Astrocyte (in vitro differentiated cells and primary cell): ENCODE data around the gene LARGE1. TPM values are rescaled to one million over a fixed set of nuclear protein-coding genes. Genes with fewer than 3 reads are reported as not detected.

Experiments used
- DNase-seq: peaks from one replicate; pipeline ENCODE4 v3.0.0-alpha.2; 2010; ENCODE audit warnings: low read depth
- FAIRE-seq: peaks from 2 replicates; lab custom pipeline; 2011; peaks lifted over from hg19 to GRCh38; lab: Jason Lieb, UNC
- H2AFZ ChIP-seq: 2 replicates; pipeline ENCODE4 v1.6.0; 2012; ENCODE audit warnings: low read depth, low read length, inconsistent platforms
- H3K27ac ChIP-seq: 2 replicates; pipeline ENCODE4 v1.5.1; 2011; ENCODE audit warnings: low read depth, low read length, inconsistent platforms
- H3K27me3 ChIP-seq: 2 replicates; pipeline ENCODE4 v1.6.0; 2011; ENCODE audit warnings: low read length, inconsistent platforms; ENCODE audit not compliant: insufficient read depth
- H3K36me3 ChIP-seq: 2 replicates; pipeline ENCODE4 v1.5.1; 2011; ENCODE audit warnings: low read length, inconsistent platforms; ENCODE audit not compliant: insufficient read depth
- H3K4me1 ChIP-seq: 2 replicates; pipeline ENCODE4 v1.5.1; 2011; ENCODE audit warnings: low read length, inconsistent platforms; ENCODE audit not compliant: insufficient read depth
- H3K4me2 ChIP-seq: 2 replicates; pipeline ENCODE4 v1.6.0; 2012; ENCODE audit warnings: low read length, inconsistent platforms
- H3K4me3 ChIP-seq: 2 replicates; pipeline ENCODE4 v1.5.1; 2011; ENCODE audit warnings: low read depth, mild to moderate bottlenecking, low read length, inconsistent platforms; ENCODE audit not compliant: insufficient read depth
- H3K79me2 ChIP-seq: 2 replicates; pipeline ENCODE4 v1.6.0; 2012; ENCODE audit warnings: mild to moderate bottlenecking, low read length, inconsistent platforms; ENCODE audit not compliant: insufficient read depth
- H3K9ac ChIP-seq: 2 replicates; pipeline ENCODE4 v1.6.0; 2012; ENCODE audit warnings: mild to moderate bottlenecking, low read length, inconsistent platforms
- H3K9me3 ChIP-seq: 2 replicates; pipeline ENCODE4 v1.5.1; 2012; ENCODE audit warnings: low read depth, mild to moderate bottlenecking, low read length, inconsistent platforms; ENCODE audit not compliant: insufficient read depth
- H4K20me1 ChIP-seq: 2 replicates; pipeline ENCODE4 v1.6.0; 2012; ENCODE audit warnings: low read length, inconsistent platforms; ENCODE audit not compliant: insufficient read depth
- H3K27ac Mint-ChIP-seq: one replicate; pipeline ENCODE4 v1.8.0; 2021; ENCODE audit warnings: mild to moderate bottlenecking, mixed read lengths; ENCODE audit not compliant: unreplicated experiment
- H3K27me3 Mint-ChIP-seq: one replicate; pipeline ENCODE4 v1.8.0; 2021; ENCODE audit warnings: low read depth, mixed read lengths; ENCODE audit not compliant: unreplicated experiment
- H3K36me3 Mint-ChIP-seq: one replicate; pipeline ENCODE4 v1.8.0; 2021; ENCODE audit warnings: low read depth, mixed read lengths; ENCODE audit not compliant: unreplicated experiment
- H3K4me1 Mint-ChIP-seq: one replicate; pipeline ENCODE4 v1.8.0; 2021; ENCODE audit warnings: low read depth, mixed read lengths; ENCODE audit not compliant: unreplicated experiment
- H3K4me3 Mint-ChIP-seq: one replicate; pipeline ENCODE4 v1.8.0; 2021; ENCODE audit warnings: mild to moderate bottlenecking, moderate library complexity, mixed read lengths; ENCODE audit not compliant: unreplicated experiment
- H3K9me3 Mint-ChIP-seq: one replicate; pipeline ENCODE4 v1.8.0; 2021; ENCODE audit warnings: mild to moderate bottlenecking, mixed read lengths; ENCODE audit not compliant: unreplicated experiment
- EZH2 ChIP-seq: IDR thresholded peaks from 2 replicates; pipeline ENCODE4 v1.6.1; 2012; ENCODE audit warnings: mild to moderate bottlenecking, low read length, inconsistent platforms; ENCODE audit not compliant: insufficient read depth
- total RNA-seq: library from RNA; stranded (reverse); gene quantifications from 2 replicates; pipeline ENCODE4 v1.2.1, GENCODE V29; 2021
- TF ChIP-seq, protein P1 (sequence below): IDR thresholded peaks from 2 replicates; pipeline ENCODE4 v1.5.1; 2011; ENCODE audit warnings: low read depth, mild to moderate bottlenecking, inconsistent platforms, low read length, moderate library complexity; ENCODE audit not compliant: insufficient read depth

The LARGE1 gene
- total RNA-seq, 1 donor from 2014 or later: 92.6 TPM

DNA sequence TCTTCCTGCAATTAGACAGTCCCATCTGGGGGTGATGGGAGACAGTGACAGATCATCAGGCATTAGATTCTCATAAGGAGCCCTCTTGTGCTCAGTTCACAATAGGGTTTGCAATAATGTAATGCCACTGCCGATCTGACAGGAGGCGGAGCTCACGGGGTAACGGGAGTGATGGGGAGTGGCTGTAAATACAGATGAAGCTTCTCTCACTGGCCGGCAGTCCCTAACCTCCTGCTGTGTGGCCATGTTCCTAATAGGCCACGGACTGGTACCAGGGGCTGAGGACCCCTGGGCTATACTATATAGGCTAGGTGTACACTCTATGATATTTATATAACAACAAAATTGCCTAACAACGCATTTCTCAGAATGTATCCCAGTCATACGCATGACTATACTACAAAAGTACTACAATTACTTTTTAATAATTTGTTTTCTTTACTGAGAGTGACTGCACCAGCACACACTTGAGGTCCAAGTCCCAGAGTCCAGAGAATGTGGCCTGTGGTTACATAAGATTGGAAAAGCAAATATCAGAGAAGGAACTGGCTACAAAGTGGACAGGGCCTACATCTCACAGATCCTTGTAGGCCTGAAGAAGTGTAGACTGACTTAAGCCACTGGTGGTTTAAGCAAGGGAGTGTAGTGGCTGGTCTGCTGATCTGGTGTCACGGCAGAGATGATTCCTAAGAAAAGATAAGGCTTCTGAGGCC lies 200.0 kb downstream of the LARGE1 start:
- no peaks in the 10 kb centered on the region for H3K27me3 ChIP-seq
- H3K4me1 Mint-ChIP-seq: peaks cover 17% of the 10 kb centered on the region
- no peak overlapping the region for H3K4me3 ChIP-seq
- no peaks in the 10 kb centered on the region for H3K27me3 Mint-ChIP-seq
- no peak overlapping the region for H2AFZ ChIP-seq
- H3K4me1 ChIP-seq: no peaks in the 10 kb centered on the region
- no peak overlapping the region for H3K27ac Mint-ChIP-seq
- no peaks in the 10 kb centered on the region for H3K36me3 ChIP-seq
- no peak overlapping the region for H3K4me3 Mint-ChIP-seq
- TF ChIP-seq, protein P1, sequence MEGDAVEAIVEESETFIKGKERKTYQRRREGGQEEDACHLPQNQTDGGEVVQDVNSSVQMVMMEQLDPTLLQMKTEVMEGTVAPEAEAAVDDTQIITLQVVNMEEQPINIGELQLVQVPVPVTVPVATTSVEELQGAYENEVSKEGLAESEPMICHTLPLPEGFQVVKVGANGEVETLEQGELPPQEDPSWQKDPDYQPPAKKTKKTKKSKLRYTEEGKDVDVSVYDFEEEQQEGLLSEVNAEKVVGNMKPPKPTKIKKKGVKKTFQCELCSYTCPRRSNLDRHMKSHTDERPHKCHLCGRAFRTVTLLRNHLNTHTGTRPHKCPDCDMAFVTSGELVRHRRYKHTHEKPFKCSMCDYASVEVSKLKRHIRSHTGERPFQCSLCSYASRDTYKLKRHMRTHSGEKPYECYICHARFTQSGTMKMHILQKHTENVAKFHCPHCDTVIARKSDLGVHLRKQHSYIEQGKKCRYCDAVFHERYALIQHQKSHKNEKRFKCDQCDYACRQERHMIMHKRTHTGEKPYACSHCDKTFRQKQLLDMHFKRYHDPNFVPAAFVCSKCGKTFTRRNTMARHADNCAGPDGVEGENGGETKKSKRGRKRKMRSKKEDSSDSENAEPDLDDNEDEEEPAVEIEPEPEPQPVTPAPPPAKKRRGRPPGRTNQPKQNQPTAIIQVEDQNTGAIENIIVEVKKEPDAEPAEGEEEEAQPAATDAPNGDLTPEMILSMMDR: no peak
- no peak for TF ChIP-seq EZH2
- FAIRE-seq (no peak), DNase-seq (no peak)
- H3K9me3 ChIP-seq: no peaks in the 10 kb centered on the region
- no peak overlapping the region for H3K4me2 ChIP-seq
- H4K20me1 ChIP-seq: peaks cover 12% of the 10 kb centered on the region
- no peaks in the 10 kb centered on the region for H3K79me2 ChIP-seq
- no peak overlapping the region for H3K27ac ChIP-seq
- peaks cover 8% of the 10 kb centered on the region for H3K36me3 Mint-ChIP-seq
- H3K9ac ChIP-seq: no peak overlapping the region
- H3K9me3 Mint-ChIP-seq: no peaks in the 10 kb centered on the region

DNA sequence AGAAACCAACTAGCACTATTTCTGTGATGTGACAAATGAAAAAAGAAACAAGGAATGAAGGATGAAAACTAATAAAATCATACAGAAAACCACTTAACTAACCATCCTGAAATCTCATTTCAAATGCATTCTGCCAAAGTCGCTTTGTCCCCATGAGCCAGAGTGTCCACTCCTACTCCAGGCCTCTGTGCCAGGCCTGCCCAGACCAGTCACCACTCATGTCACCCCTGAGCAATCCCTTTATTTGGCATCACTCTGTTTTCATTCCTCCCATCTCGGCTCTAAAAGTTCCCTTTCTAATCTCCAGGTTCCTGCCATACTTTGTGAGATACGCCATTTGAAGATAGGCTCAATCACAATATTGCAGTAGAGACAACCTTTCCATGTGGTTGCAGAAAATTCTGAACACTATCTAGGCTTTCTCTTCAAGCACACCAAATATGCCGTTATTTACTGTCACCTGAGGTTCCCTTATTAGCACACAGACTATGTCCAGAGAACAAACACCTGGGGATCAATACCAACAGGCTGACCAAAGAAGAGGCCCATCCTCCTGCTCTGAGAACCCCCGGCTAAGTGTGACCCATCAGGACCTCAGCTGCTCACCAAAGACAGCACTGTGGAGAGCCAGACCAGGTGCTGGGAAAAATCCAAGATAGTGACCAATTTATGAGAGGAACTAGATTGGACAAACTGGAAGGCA lies 202.4 kb downstream of the LARGE1 start:
- Histone ChIP-seq H3K4me2 (no peak overlapping the region), H3K4me3 (no peak overlapping the region), H3K4me1 (no peaks in the 10 kb centered on the region), H3K36me3 (no peaks in the 10 kb centered on the region), H3K79me2 (no peaks in the 10 kb centered on the region), H3K9ac (no peak overlapping the region), H4K20me1 (no peaks in the 10 kb centered on the region), H2AFZ (no peak overlapping the region), H3K9me3 (no peaks in the 10 kb centered on the region), H3K27ac (no peak overlapping the region), H3K27me3 (no peaks in the 10 kb centered on the region)
- Mint-ChIP-seq H3K27ac (no peak overlapping the region), H3K9me3 (peaks cover 2% of the 10 kb centered on the region), H3K4me3 (no peak overlapping the region), H3K36me3 (peaks cover 10% of the 10 kb centered on the region), H3K4me1 (peaks cover 5% of the 10 kb centered on the region), H3K27me3 (no peaks in the 10 kb centered on the region)
- FAIRE-seq (no peak), DNase-seq (no peak)
- TF ChIP-seq, protein P1: no peak
- no peak for TF ChIP-seq EZH2
